Measurements from ENCODE around the gene FEM1A. TPM values are rescaled to one million over a fixed set of nuclear protein-coding genes. Genes with fewer than 3 reads are reported as not detected.

FEM1A gene
- total and polyA plus RNA-seq, 2 of the 13 experiments (the other 11 are each of a cell fraction or from before 2014, with no cell fraction given): 3.2 to 10.8 TPM

DNA sequence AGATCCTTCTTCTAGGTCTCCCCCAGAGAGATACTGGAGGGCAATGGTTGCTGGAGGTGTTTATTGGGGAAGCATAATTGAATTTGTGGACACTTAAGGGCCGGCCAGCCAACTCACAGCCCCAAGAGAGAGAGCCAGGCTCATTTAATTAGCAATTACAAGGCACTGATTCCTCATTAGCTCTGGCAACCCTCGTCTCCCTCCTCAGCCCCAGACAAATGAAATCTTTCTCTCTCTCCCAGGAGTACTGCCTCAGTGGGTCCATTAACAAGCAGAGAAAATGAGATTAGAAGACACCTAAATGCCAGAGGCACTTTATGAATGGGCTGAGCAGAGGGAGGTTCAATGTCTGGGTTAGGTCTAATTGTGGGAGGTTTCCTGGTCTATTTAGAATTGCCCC lies 19.0 kb upstream of the FEM1A start:
- H3K4me1 ChIP-seq (ENCODE audit: insufficient read depth, low read length): no peaks in the 10 kb centered on the region
- ATAC-seq (no peak), DNase-seq (ENCODE audit: low spot score) (no peak), FAIRE-seq (no peak)
- no TSS peak for BruUV-seq (replicated peaks)
- no peaks in the 10 kb centered on the region for H3K9me3 ChIP-seq (ENCODE audit: low read length)
- H3K4me3 ChIP-seq (replicated peaks in 1 of 3; ENCODE audit: insufficient read depth in 1 of 3, low read depth in 2 of 3, low read length in 3 of 3): no peak overlapping the region
- H3K9ac ChIP-seq (ENCODE audit: insufficient read depth, low read depth, low read length): no peak overlapping the region
- H4K20me1 ChIP-seq (ENCODE audit: insufficient read depth, low read length): peaks cover 6% of the 10 kb centered on the region
- peaks cover 0 to 11% of the 10 kb centered on the region in 2 experiments; a peak in 2 of 5 replicates for H3K27me3 ChIP-seq (ENCODE audit: control insufficient read depth in 1 of 2, insufficient read depth in 2 of 2, low read length in 2 of 2)
- no peaks in the 10 kb centered on the region for H3K36me3 ChIP-seq (replicated peaks in 1 of 2; ENCODE audit: control insufficient read depth in 1 of 2, insufficient read depth in 2 of 2, low read length in 2 of 2)
- 4% methylated on average over 2 of the region's 2 CpGs for WGBS (ENCODE audit: low lambda C conversion rate)
- intact Hi-C loops (cut with micrococcal nuclease; ENCODE audit: unreplicated experiment) (no loop called here), in situ Hi-C loops (cut with HindIII; ENCODE audit: extremely low pct_ligation_motif_present, low pct_unique_long_range_greater_than_20kb) (no loop called here)
- ChIA-PET CTCF (ENCODE audit: low intra/inter-chr PET ratio, low total read pairs) (no interaction called here), POLR2A (no interaction called here)
- no peaks in the 10 kb centered on the region for H3K79me2 ChIP-seq (ENCODE audit: insufficient read depth, low read length)
- no peak overlapping the region for H2AFZ ChIP-seq (ENCODE audit: low read length)
- no peak overlapping the region for H3K27ac ChIP-seq (ENCODE audit: extremely low read length, insufficient read depth, low read length)
- no peak overlapping the region for H3K4me2 ChIP-seq (ENCODE audit: low read depth, low read length)
- TF ChIP-seq, protein P1, sequence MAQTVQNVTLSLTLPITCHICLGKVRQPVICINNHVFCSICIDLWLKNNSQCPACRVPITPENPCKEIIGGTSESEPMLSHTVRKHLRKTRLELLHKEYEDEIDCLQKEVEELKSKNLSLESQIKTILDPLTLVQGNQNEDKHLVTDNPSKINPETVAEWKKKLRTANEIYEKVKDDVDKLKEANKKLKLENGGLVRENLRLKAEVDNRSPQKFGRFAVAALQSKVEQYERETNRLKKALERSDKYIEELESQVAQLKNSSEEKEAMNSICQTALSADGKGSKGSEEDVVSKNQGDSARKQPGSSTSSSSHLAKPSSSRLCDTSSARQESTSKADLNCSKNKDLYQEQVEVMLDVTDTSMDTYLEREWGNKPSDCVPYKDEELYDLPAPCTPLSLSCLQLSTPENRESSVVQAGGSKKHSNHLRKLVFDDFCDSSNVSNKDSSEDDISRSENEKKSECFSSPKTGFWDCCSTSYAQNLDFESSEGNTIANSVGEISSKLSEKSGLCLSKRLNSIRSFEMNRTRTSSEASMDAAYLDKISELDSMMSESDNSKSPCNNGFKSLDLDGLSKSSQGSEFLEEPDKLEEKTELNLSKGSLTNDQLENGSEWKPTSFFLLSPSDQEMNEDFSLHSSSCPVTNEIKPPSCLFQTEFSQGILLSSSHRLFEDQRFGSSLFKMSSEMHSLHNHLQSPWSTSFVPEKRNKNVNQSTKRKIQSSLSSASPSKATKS (CRISPR knock-in tag; IDR thresholded peaks at IDR 0.05): no peak
- TF ChIP-seq, protein P2, sequence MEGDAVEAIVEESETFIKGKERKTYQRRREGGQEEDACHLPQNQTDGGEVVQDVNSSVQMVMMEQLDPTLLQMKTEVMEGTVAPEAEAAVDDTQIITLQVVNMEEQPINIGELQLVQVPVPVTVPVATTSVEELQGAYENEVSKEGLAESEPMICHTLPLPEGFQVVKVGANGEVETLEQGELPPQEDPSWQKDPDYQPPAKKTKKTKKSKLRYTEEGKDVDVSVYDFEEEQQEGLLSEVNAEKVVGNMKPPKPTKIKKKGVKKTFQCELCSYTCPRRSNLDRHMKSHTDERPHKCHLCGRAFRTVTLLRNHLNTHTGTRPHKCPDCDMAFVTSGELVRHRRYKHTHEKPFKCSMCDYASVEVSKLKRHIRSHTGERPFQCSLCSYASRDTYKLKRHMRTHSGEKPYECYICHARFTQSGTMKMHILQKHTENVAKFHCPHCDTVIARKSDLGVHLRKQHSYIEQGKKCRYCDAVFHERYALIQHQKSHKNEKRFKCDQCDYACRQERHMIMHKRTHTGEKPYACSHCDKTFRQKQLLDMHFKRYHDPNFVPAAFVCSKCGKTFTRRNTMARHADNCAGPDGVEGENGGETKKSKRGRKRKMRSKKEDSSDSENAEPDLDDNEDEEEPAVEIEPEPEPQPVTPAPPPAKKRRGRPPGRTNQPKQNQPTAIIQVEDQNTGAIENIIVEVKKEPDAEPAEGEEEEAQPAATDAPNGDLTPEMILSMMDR (CRISPR knock-in tag; IDR thresholded peaks at IDR 0.05): no peak
- no peak for TF ChIP-seq ZNF703 (CRISPR knock-in tag; IDR thresholded peaks at IDR 0.05; ENCODE audit: borderline replicate concordance)
- no peak for TF ChIP-seq MED13 (CRISPR knock-in tag; IDR thresholded peaks at IDR 0.05)
- TF ChIP-seq BRCA1 (CRISPR knock-in tag; IDR thresholded peaks at IDR 0.05): no peak
- TF ChIP-seq MYNN (CRISPR knock-in tag; IDR thresholded peaks at IDR 0.05; ENCODE audit: low read depth): no peak
- TF ChIP-seq CHD2 (IDR thresholded peaks at IDR 0.05; ENCODE audit: low read depth, low read length): no peak
- no peak for TF ChIP-seq FOXA3 (CRISPR knock-in tag; IDR thresholded peaks at IDR 0.05)
- TF ChIP-seq ZNF780A (CRISPR knock-in tag; IDR thresholded peaks at IDR 0.05): no peak
- TF ChIP-seq, protein P3, sequence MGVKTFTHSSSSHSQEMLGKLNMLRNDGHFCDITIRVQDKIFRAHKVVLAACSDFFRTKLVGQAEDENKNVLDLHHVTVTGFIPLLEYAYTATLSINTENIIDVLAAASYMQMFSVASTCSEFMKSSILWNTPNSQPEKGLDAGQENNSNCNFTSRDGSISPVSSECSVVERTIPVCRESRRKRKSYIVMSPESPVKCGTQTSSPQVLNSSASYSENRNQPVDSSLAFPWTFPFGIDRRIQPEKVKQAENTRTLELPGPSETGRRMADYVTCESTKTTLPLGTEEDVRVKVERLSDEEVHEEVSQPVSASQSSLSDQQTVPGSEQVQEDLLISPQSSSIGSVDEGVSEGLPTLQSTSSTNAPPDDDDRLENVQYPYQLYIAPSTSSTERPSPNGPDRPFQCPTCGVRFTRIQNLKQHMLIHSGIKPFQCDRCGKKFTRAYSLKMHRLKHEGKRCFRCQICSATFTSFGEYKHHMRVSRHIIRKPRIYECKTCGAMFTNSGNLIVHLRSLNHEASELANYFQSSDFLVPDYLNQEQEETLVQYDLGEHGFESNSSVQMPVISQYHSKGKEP (CRISPR knock-in tag; IDR thresholded peaks at IDR 0.05): no peak
- TF ChIP-seq ZZZ3 (CRISPR knock-in tag; IDR thresholded peaks at IDR 0.05; ENCODE audit: borderline replicate concordance): no peak
- TF ChIP-seq CCAR2 (optimal IDR thresholded peaks at IDR 0.05; ENCODE audit: low read depth, low read length): no peak
- TF ChIP-seq RBM22 (optimal IDR thresholded peaks at IDR 0.05; ENCODE audit: low read length): no peak
- TF ChIP-seq, protein P4, sequence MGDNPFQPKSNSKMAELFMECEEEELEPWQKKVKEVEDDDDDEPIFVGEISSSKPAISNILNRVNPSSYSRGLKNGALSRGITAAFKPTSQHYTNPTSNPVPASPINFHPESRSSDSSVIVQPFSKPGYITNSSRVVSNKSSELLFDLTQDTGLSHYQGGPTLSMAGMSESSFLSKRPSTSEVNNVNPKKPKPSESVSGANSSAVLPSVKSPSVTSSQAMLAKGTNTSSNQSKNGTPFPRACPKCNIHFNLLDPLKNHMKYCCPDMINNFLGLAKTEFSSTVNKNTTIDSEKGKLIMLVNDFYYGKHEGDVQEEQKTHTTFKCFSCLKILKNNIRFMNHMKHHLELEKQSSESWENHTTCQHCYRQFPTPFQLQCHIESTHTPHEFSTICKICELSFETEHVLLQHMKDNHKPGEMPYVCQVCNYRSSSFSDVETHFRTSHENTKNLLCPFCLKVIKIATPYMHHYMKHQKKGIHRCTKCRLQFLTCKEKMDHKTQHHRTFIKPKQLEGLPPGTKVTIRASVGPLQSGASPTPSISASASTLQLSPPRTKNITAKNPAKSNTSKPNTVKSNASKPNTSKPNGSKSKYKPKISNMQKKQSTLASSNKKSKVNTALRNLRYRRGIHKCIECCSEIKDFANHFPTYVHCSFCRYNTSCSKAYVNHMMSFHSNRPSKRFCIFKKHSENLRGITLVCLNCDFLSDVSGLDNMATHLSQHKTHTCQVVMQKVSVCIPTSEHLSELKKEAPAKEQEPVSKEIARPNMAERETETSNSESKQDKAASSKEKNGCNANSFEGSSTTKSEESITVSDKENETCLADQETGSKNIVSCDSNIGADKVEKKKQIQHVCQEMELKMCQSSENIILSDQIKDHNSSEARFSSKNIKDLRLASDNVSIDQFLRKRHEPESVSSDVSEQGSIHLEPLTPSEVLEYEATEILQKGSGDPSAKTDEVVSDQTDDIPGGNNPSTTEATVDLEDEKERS (CRISPR knock-in tag; IDR thresholded peaks at IDR 0.05): no peak
- no peak for TF ChIP-seq ZNF256 (CRISPR knock-in tag; conservative IDR thresholded peaks at IDR 0.05)
- TF ChIP-seq ZFP36 (IDR thresholded peaks at IDR 0.05; ENCODE audit: borderline replicate concordance, low read depth, low read length, partially characterized antibody): no peak
